ENCODE results near the gene LYRM9. TPM values are rescaled to one million over a fixed set of nuclear protein-coding genes. Genes with fewer than 3 reads are reported as not detected.

The LYRM9 gene
- total and polyA plus RNA-seq, 9 donors: 8.2 to 15.5 (median 10.7) TPM

- no peaks in the 10 kb centered on the region for H3K27me3 ChIP-seq (ENCODE audit: control insufficient read depth, insufficient read depth, low read length)
- peaks cover 45% of the 10 kb centered on the region for H3K4me1 ChIP-seq (ENCODE audit: control insufficient read depth, insufficient read depth, low read length)
- WGBS (ENCODE audit: insufficient coverage): 25% methylated on average over 2 of the region's 3 CpGs
- H3K9me3 ChIP-seq (replicated peaks; ENCODE audit: control insufficient read depth, low read depth, low read length): no peaks in the 10 kb centered on the region
- H3K27ac ChIP-seq (ENCODE audit: low read length): peak overlapping the region; percentile 69
- peaks cover 5% of the 10 kb centered on the region for H3K36me3 ChIP-seq (ENCODE audit: control insufficient read depth, insufficient read depth, low read length)
- no peak overlapping the region for H3K4me3 ChIP-seq (ENCODE audit: low read length)
- peak; percentile 88 for DNase-seq
Observed at GRCh38 chr17:27879987-27880608, 13.1 kb downstream of the LYRM9 start.

DNA sequence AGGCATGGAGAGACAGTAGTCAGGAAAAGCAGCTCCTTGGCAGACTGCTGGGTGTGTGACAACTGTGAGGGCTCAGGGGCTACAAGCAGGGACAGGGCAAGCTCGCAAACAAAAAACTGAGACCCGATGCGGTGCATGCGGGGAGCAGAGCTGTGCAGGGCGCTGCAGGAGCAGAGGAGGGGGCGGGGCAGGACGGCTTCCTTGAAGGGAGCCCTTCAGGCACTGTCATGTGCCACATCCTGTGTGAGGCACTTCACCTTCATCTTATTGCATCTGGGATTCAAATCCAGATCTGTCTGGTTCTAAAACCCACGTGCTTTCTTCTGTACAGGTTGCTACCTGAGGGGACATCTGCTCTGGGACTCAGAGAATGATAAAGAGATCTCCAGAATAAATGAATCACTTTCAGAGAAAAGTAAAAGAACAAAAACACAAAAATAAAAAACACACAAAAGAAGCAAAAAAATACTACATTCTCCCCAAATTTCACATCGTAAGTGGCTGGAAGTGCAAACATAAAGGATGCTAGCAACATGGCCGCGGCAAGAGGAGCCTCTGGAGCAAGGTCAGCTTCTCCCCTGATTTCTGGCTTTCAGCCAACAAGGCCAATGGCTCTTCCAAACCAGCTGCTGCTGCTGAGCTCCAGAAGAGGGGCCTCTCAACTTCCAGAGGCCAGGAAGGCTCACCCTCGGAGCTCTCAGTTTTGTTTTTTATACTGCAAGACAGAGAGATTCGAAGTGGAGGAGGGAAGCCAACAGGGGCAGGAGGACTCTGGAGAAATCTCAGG is 14.2 kb downstream of the LYRM9 start:
- H3K4me3 ChIP-seq (ENCODE audit: low read length): no peak overlapping the region
- DNase-seq: peak; percentile 94
- H3K36me3 ChIP-seq (ENCODE audit: control insufficient read depth, insufficient read depth, low read length): peaks cover 5% of the 10 kb centered on the region
- 64% methylated on average over 10 of the region's 13 CpGs for WGBS (ENCODE audit: insufficient coverage)
- no peaks in the 10 kb centered on the region for H3K9me3 ChIP-seq (replicated peaks; ENCODE audit: control insufficient read depth, low read depth, low read length)
- peaks cover 45% of the 10 kb centered on the region for H3K4me1 ChIP-seq (ENCODE audit: control insufficient read depth, insufficient read depth, low read length)
- H3K27ac ChIP-seq (ENCODE audit: low read length): peak overlapping the region; percentile 69
- H3K27me3 ChIP-seq (ENCODE audit: control insufficient read depth, insufficient read depth, low read length): no peaks in the 10 kb centered on the region

GRCh38 chr17:27873746-27874145 is 19.4 kb downstream of the LYRM9 start:
- H3K36me3 ChIP-seq (ENCODE audit: control insufficient read depth, insufficient read depth, low read length): peaks cover 5% of the 10 kb centered on the region
- WGBS (ENCODE audit: insufficient coverage): no CpG with 5 or more reads among the region's 2 CpGs
- H3K9me3 ChIP-seq (replicated peaks; ENCODE audit: control insufficient read depth, low read depth, low read length): no peaks in the 10 kb centered on the region
- H3K4me1 ChIP-seq (ENCODE audit: control insufficient read depth, insufficient read depth, low read length): peaks cover 26% of the 10 kb centered on the region
- no peaks in the 10 kb centered on the region for H3K27me3 ChIP-seq (ENCODE audit: control insufficient read depth, insufficient read depth, low read length)
- H3K27ac ChIP-seq (ENCODE audit: low read length): no peak overlapping the region
- no peak for DNase-seq
- H3K4me3 ChIP-seq (ENCODE audit: low read length): no peak overlapping the region

DNA sequence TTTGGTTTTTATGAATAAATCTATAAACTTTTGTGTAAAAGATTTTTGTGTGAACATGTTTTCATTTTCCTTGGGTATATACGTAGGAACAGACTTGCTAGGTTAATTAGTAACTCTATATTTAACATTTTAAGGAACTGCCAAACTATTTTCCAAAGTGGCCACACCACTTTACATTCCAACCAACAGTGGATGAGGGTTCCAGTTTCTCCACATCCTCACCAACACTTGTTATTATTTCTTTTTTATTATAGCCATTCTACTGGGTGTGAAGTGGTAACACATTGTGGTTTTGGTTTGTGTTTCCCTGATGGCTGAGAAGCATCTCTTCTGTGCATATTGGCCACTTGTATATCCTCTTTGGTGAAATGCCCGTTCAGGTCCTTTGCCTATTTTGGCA is 20.0 kb downstream of the LYRM9 start:
- no CpG with 5 or more reads among the region's 2 CpGs for WGBS (ENCODE audit: insufficient coverage)
- H3K27ac ChIP-seq (ENCODE audit: low read length): no peak overlapping the region
- no peak for DNase-seq

DNA sequence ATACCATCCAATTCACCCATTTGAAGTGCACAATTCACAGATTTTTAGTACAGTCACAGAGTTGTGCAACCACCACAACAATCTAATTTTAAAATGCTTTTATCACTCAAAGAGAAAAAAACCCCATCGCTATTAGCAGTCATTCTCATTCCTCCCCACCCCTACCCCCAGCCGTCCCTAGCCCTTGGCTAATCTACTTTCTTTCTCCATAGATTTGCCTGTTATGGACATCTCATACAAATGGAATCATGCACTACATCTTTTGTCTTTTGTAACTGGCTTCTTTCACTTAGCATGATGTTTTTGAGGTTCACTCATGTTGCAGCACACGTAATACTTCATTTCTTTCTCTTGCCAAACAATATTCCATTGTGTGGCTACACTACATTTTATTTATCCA is 20.4 kb downstream of the LYRM9 start:
- no peak overlapping the region for H3K4me3 ChIP-seq (ENCODE audit: low read length)
- H3K4me1 ChIP-seq (ENCODE audit: control insufficient read depth, insufficient read depth, low read length): peaks cover 17% of the 10 kb centered on the region
- DNase-seq: no peak
- H3K27me3 ChIP-seq (ENCODE audit: control insufficient read depth, insufficient read depth, low read length): no peaks in the 10 kb centered on the region
- no peak overlapping the region for H3K27ac ChIP-seq (ENCODE audit: low read length)
- no peaks in the 10 kb centered on the region for H3K9me3 ChIP-seq (replicated peaks; ENCODE audit: control insufficient read depth, low read depth, low read length)
- WGBS (ENCODE audit: insufficient coverage): 100% methylated on average over 1 of the region's 3 CpGs
- peaks cover 2% of the 10 kb centered on the region for H3K36me3 ChIP-seq (ENCODE audit: control insufficient read depth, insufficient read depth, low read length)

More for the DNA sequence above, 20.0 kb downstream of the LYRM9 start:
- peaks cover 5% of the 10 kb centered on the region for H3K36me3 ChIP-seq (ENCODE audit: control insufficient read depth, insufficient read depth, low read length)
- peaks cover 21% of the 10 kb centered on the region for H3K4me1 ChIP-seq (ENCODE audit: control insufficient read depth, insufficient read depth, low read length)
- H3K4me3 ChIP-seq (ENCODE audit: low read length): no peak overlapping the region
- no peaks in the 10 kb centered on the region for H3K9me3 ChIP-seq (replicated peaks; ENCODE audit: control insufficient read depth, low read depth, low read length)
- no peaks in the 10 kb centered on the region for H3K27me3 ChIP-seq (ENCODE audit: control insufficient read depth, insufficient read depth, low read length)

- 80% methylated on average over 1 of the region's 2 CpGs for WGBS (ENCODE audit: insufficient coverage)
- Histone ChIP-seq H3K4me1 (ENCODE audit: control insufficient read depth, insufficient read depth, low read length) (peaks cover 7% of the 10 kb centered on the region), H3K27me3 (ENCODE audit: control insufficient read depth, insufficient read depth, low read length) (no peaks in the 10 kb centered on the region)
Observed at GRCh38 chr17:27871407-27871806, 21.8 kb downstream of the LYRM9 start.

GRCh38 chr17:27870345-27870744 is 22.8 kb downstream of the LYRM9 start:
- WGBS (ENCODE audit: insufficient coverage): no CpG with 5 or more reads among the region's 2 CpGs
- Histone ChIP-seq H3K4me3 (ENCODE audit: low read length) (no peak overlapping the region), H3K9me3 (replicated peaks; ENCODE audit: control insufficient read depth, low read depth, low read length) (no peaks in the 10 kb centered on the region), H3K27ac (ENCODE audit: low read length) (no peak overlapping the region), H3K36me3 (ENCODE audit: control insufficient read depth, insufficient read depth, low read length) (no peaks in the 10 kb centered on the region), H3K27me3 (ENCODE audit: control insufficient read depth, insufficient read depth, low read length) (no peaks in the 10 kb centered on the region), H3K4me1 (ENCODE audit: control insufficient read depth, insufficient read depth, low read length) (no peaks in the 10 kb centered on the region)
- DNase-seq: no peak

More at GRCh38 chr17:27871407-27871806, 21.8 kb downstream of the LYRM9 start:
- no peak overlapping the region for H3K27ac ChIP-seq (ENCODE audit: low read length)
- no peak overlapping the region for H3K4me3 ChIP-seq (ENCODE audit: low read length)
- no peaks in the 10 kb centered on the region for H3K36me3 ChIP-seq (ENCODE audit: control insufficient read depth, insufficient read depth, low read length)
- H3K9me3 ChIP-seq (replicated peaks; ENCODE audit: control insufficient read depth, low read depth, low read length): no peaks in the 10 kb centered on the region
- no peak for DNase-seq

DNA sequence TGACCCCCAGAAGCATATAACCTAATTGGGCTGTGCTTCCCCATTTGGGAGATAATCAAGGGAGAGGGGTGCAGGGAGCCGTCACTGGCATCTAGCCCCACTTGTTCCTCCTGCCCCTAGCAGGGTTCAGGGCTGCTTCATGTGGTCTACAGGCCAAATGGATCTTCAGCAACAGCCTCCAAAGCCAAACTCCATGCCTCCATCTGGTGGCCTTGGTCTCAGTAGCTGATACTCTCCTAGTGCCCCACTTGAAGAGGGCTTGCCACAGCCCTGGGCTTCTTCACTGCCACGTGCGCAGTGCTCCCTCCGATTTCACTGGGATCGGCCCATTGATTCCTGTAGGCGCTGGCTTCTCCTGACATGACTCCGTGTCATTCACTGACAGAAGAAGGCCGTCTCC is 24.6 kb downstream of the LYRM9 start:
- Histone ChIP-seq H3K9me3 (replicated peaks; ENCODE audit: control insufficient read depth, low read depth, low read length) (no peaks in the 10 kb centered on the region), H3K4me1 (ENCODE audit: control insufficient read depth, insufficient read depth, low read length) (no peaks in the 10 kb centered on the region), H3K36me3 (ENCODE audit: control insufficient read depth, insufficient read depth, low read length) (no peaks in the 10 kb centered on the region), H3K4me3 (ENCODE audit: low read length) (no peak overlapping the region), H3K27me3 (ENCODE audit: control insufficient read depth, insufficient read depth, low read length) (no peaks in the 10 kb centered on the region), H3K27ac (ENCODE audit: low read length) (no peak overlapping the region)
- DNase-seq: no peak
- WGBS (ENCODE audit: insufficient coverage): 96% methylated on average over 6 of the region's 8 CpGs

- Histone ChIP-seq H3K4me1 (ENCODE audit: control insufficient read depth, insufficient read depth, low read length) (peaks cover 5% of the 10 kb centered on the region), H3K27ac (ENCODE audit: low read length) (no peak overlapping the region), H3K4me3 (ENCODE audit: low read length) (no peak overlapping the region), H3K9me3 (replicated peaks; ENCODE audit: control insufficient read depth, low read depth, low read length) (no peaks in the 10 kb centered on the region), H3K27me3 (ENCODE audit: control insufficient read depth, insufficient read depth, low read length) (no peaks in the 10 kb centered on the region), H3K36me3 (ENCODE audit: control insufficient read depth, insufficient read depth, low read length) (no peaks in the 10 kb centered on the region)
- DNase-seq: peak; percentile 67
- 40% methylated on average over 1 of the region's 4 CpGs for WGBS (ENCODE audit: insufficient coverage)
Observed at GRCh38 chr17:27862840-27863239, 30.3 kb downstream of the LYRM9 start.

GRCh38 chr17:27862004-27862403 is 31.2 kb downstream of the LYRM9 start:
- WGBS (ENCODE audit: insufficient coverage): 89% methylated on average over 4 of the region's 4 CpGs

More at GRCh38 chr17:27862004-27862403, 31.2 kb downstream of the LYRM9 start:
- Histone ChIP-seq H3K36me3 (ENCODE audit: control insufficient read depth, insufficient read depth, low read length) (no peaks in the 10 kb centered on the region), H3K27ac (ENCODE audit: low read length) (no peak overlapping the region), H3K27me3 (ENCODE audit: control insufficient read depth, insufficient read depth, low read length) (no peaks in the 10 kb centered on the region), H3K9me3 (replicated peaks; ENCODE audit: control insufficient read depth, low read depth, low read length) (no peaks in the 10 kb centered on the region), H3K4me3 (ENCODE audit: low read length) (no peak overlapping the region), H3K4me1 (ENCODE audit: control insufficient read depth, insufficient read depth, low read length) (peaks cover 7% of the 10 kb centered on the region)
- no peak for DNase-seq
